Right lobe of liver (tissue), 4 donors: ENCODE results near the gene WDR18.

Source experiments
- CTCF ChIP-seq, 4 donors: fragments of 200-600 bp in 3 of 4; fragments of 450-650 bp in 1 of 4; IDR thresholded peaks; one replicate each; pipeline versions ENCODE4 v1.5.1 to v1.8.0; 2016 to 2022; ENCODE audit warnings: antibody characterized with exemption in 4 of 4, mild to moderate bottlenecking in 2 of 4
- POLR2A ChIP-seq: fragments of 450-650 bp; IDR thresholded peaks from one replicate; pipeline ENCODE4 v1.6.1; 2017; ENCODE audit warnings: antibody characterized with exemption, mild to moderate bottlenecking
- donor health status: DM: no; HTN: no; CAD: no.
- donor health status: DM: no; HTN: no; CAD: no.
- donor health status: DM: no; HTN: yes; CAD: no.

GRCh38 chr19:1038978-1039645 is 55.0 kb downstream of the WDR18 start:
- TF ChIP-seq CTCF (IDR thresholded peaks at IDR 0.05) (no peak), POLR2A (no peak)
